Hepatocyte (in vitro differentiated cells): Measurements from ENCODE around the gene PLCL2.

Experiments
- EZH2phosphoT487 ChIP-seq: fragments of 200-600 bp; sonication (generic); IDR thresholded peaks from one replicate; pipeline ENCODE4 v1.6.1; 2018; ENCODE audit warnings: antibody characterized with exemption, mild to moderate bottlenecking, low read depth, moderate library complexity; ENCODE audit not compliant: unreplicated experiment, severe bottlenecking
- TF ChIP-seq, protein P1 (sequence below): fragments of 200-600 bp; sonication (generic); IDR thresholded peaks from 2 replicates; pipeline ENCODE4 v1.5.1; 2016; ENCODE audit warnings: antibody characterized with exemption, mild to moderate bottlenecking; ENCODE audit not compliant: poor library complexity

DNA sequence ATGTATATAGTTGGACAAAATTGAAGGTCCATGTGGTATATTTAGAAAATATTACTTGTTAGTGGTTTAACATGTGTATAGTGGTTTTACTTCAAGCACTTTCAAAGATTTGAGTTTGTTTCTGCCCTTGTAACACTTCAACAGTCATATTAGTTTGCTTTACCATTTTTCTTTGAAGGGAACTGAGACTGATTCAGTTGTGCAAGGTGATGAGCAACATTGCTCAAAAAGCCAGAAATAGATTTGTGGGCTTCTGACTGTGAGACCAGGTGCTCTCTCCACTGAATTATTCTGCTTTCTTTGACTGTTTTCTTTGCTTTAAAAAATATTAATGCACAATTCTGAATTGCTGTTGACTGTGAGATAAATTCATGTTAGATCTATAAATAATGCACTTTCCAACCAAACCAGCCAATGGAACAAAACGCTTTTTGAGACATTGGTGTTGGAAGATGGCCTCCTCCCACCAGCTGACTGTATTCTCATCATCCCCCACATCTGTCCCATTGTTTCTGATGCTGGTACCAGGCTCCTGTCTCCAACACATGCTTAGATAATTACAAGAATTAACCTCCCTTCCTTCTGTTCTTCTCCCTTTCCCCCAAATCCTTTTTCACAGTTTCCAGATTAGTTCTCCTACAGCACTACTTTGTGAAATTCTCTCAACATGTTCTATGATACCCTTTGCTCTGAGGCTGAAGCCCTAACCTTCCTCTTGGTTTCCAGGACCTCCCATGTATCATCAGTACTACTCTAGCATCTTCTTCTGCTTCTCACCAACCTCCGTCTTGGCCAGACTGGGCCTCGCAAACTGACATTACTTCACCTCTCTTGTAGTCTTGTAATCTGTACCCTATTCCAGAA lies 27.9 kb downstream of the PLCL2 start:
- TF ChIP-seq EZH2phosphoT487 = no peak
- TF ChIP-seq, protein P1, sequence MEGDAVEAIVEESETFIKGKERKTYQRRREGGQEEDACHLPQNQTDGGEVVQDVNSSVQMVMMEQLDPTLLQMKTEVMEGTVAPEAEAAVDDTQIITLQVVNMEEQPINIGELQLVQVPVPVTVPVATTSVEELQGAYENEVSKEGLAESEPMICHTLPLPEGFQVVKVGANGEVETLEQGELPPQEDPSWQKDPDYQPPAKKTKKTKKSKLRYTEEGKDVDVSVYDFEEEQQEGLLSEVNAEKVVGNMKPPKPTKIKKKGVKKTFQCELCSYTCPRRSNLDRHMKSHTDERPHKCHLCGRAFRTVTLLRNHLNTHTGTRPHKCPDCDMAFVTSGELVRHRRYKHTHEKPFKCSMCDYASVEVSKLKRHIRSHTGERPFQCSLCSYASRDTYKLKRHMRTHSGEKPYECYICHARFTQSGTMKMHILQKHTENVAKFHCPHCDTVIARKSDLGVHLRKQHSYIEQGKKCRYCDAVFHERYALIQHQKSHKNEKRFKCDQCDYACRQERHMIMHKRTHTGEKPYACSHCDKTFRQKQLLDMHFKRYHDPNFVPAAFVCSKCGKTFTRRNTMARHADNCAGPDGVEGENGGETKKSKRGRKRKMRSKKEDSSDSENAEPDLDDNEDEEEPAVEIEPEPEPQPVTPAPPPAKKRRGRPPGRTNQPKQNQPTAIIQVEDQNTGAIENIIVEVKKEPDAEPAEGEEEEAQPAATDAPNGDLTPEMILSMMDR = no peak
